ENCODE measurements around the gene RRP36. TPM values are rescaled to one million over a fixed set of nuclear protein-coding genes. Genes with fewer than 3 reads are reported as not detected.

RRP36 gene
- total and polyA plus RNA-seq, 9 of the 15 experiments (the other 6 are each of a cell fraction or from before 2014, with no cell fraction given): 27.6 to 150 (median 114) TPM

- Histone ChIP-seq H3K4me1 (replicated peaks in 1 of 2; ENCODE audit: control insufficient read depth in 2 of 2, insufficient read depth in 2 of 2, low read length in 2 of 2) (peaks cover 35 to 36% of the 10 kb centered on the region in 2 experiments), H4K20me1 (replicated peaks; ENCODE audit: control insufficient read depth, insufficient read depth, low read length) (no peaks in the 10 kb centered on the region), H3K9ac (ENCODE audit: insufficient read depth in 1 of 2, low read depth in 2 of 2, low read length in 2 of 2) (peak overlapping the region in 1 of 2 experiments; percentile 33; a peak in 1 of 4 replicates), H3K9me3 (replicated peaks; ENCODE audit: control insufficient read depth, insufficient read depth, low read depth, low read length) (no peaks in the 10 kb centered on the region), H3K27ac (ENCODE audit: extremely low read depth, low read depth, low read length) (no peak overlapping the region), H3K9me1 (ENCODE audit: control insufficient read depth, insufficient read depth, low read length) (peaks cover 7% of the 10 kb centered on the region), H3K27me3 (ENCODE audit: control insufficient read depth in 2 of 2, insufficient read depth in 2 of 2, low read length in 2 of 2) (no peaks in the 10 kb centered on the region), H3K36me3 (ENCODE audit: control insufficient read depth, insufficient read depth, low read length) (peaks cover 59% of the 10 kb centered on the region), H3K4me3 (no peak overlapping the region), H2AFZ (ENCODE audit: low read depth, low read length) (no peak overlapping the region), H3K79me2 (ENCODE audit: control insufficient read depth, insufficient read depth, low read length) (peaks cover 44% of the 10 kb centered on the region), H3K4me2 (ENCODE audit: insufficient read depth, low read length) (no peak overlapping the region)
- in situ Hi-C loops (cut with MboI): no loop called here
- FAIRE-seq: no peak
- no peak for ATAC-seq
- no peak for DNase-seq (ENCODE audit: extremely low read depth in 1 of 4, low spot score in 3 of 4)
- WGBS (ENCODE audit: insufficient coverage, low coverage, missing lambda C conversion rate): 51% methylated on average over 8 of the region's 8 CpGs
- BruUV-seq (replicated peaks): no TSS peak
- POLR2A ChIA-PET: interaction anchor here (0.6 to 3.2 kb wide), 5 partner anchors 8 to 139 kb away, joined by 3 to 22 read pairs (median 12); no protein-coding TSS in a partner anchor
- intact Hi-C loops (cut with micrococcal nuclease): no loop called here
- TF ChIP-seq EP400 (IDR thresholded peaks at IDR 0.05) (no peak), IRF2 (CRISPR knock-in tag; IDR thresholded peaks at IDR 0.05) (no peak), MLLT1 (IDR thresholded peaks at IDR 0.05) (no peak), ZNF143 (CRISPR knock-in tag; IDR thresholded peaks at IDR 0.05) (0 out of 2 replicates have a peak, but pooled peaks have one; percentile 24), PURB (CRISPR knock-in tag; IDR thresholded peaks at IDR 0.05; ENCODE audit: low read depth) (no peak), ZKSCAN1 (IDR thresholded peaks at IDR 0.05; ENCODE audit: low read depth, low read length) (no peak), KLF16 (IDR thresholded peaks at IDR 0.05) (no peak), SMARCA4 (IDR thresholded peaks at IDR 0.05) (no peak)
- TF ChIP-seq, protein P1, sequence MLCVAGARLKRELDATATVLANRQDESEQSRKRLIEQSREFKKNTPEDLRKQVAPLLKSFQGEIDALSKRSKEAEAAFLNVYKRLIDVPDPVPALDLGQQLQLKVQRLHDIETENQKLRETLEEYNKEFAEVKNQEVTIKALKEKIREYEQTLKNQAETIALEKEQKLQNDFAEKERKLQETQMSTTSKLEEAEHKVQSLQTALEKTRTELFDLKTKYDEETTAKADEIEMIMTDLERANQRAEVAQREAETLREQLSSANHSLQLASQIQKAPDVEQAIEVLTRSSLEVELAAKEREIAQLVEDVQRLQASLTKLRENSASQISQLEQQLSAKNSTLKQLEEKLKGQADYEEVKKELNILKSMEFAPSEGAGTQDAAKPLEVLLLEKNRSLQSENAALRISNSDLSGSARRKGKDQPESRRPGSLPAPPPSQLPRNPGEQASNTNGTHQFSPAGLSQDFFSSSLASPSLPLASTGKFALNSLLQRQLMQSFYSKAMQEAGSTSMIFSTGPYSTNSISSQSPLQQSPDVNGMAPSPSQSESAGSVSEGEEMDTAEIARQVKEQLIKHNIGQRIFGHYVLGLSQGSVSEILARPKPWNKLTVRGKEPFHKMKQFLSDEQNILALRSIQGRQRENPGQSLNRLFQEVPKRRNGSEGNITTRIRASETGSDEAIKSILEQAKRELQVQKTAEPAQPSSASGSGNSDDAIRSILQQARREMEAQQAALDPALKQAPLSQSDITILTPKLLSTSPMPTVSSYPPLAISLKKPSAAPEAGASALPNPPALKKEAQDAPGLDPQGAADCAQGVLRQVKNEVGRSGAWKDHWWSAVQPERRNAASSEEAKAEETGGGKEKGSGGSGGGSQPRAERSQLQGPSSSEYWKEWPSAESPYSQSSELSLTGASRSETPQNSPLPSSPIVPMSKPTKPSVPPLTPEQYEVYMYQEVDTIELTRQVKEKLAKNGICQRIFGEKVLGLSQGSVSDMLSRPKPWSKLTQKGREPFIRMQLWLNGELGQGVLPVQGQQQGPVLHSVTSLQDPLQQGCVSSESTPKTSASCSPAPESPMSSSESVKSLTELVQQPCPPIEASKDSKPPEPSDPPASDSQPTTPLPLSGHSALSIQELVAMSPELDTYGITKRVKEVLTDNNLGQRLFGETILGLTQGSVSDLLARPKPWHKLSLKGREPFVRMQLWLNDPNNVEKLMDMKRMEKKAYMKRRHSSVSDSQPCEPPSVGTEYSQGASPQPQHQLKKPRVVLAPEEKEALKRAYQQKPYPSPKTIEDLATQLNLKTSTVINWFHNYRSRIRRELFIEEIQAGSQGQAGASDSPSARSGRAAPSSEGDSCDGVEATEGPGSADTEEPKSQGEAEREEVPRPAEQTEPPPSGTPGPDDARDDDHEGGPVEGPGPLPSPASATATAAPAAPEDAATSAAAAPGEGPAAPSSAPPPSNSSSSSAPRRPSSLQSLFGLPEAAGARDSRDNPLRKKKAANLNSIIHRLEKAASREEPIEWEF (CRISPR knock-in tag; IDR thresholded peaks at IDR 0.05): no peak
- CTCF ChIA-PET (ENCODE audit: low intra/inter-chr PET ratio): no interaction called here
These were observed 34.5 kb downstream of the RRP36 start for GRCh38 chr6:43055966-43056365.

Data from K562 (cell line).